Measurements from ENCODE around the gene SERPINI1. TPM values are rescaled to one million over a fixed set of nuclear protein-coding genes. Genes with fewer than 3 reads are reported as not detected.
"Not testable (repeated sequence)": the region's sequence is repeated elsewhere in the genome, so short reads cannot be mapped to it uniquely, and the experiment has no call there.

SERPINI1 gene
- total and polyA plus RNA-seq, 10 donors, result 5.3 to 13.6 (median 9.0) TPM

DNA sequence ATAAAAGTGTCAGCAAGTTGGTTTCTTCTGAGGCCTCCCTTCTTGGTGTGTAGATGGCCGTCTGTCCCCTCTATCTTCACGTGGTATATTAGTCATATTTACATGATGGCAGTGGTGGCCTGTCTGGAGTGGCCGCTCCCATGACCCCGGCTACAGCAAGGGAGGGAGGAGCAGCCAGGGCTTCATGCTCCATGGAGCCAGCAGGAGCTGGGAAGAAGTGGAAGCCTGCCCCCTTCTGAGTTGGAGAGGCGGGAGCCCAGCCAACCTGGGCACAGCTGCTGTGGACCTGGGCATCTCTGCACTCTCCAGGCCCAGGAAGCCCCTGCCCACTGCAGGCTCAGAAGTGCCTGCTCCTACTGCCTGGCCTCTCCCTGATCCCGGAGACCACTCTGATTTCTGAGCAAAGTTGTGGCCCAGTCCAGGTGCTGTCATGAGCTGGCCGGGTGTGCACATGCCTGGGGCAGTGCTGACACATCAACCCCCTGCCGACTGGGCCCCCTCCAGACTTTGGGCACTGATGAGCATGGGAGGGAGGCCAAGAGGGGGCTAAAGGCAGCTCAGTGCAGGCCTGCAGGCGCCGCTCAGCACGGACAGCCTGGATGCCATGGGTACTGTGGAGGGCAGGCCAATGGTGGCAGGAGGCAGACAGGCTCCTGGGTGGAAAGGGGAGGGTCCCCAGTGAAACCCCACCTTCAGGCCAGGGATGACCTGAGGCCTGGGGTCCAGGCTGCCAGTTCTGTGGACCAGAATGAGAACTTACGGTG, 84.8 kb downstream of the SERPINI1 start:
- no peak overlapping the region for H3K4me3 ChIP-seq
- DNase-seq, result no peak

DNA sequence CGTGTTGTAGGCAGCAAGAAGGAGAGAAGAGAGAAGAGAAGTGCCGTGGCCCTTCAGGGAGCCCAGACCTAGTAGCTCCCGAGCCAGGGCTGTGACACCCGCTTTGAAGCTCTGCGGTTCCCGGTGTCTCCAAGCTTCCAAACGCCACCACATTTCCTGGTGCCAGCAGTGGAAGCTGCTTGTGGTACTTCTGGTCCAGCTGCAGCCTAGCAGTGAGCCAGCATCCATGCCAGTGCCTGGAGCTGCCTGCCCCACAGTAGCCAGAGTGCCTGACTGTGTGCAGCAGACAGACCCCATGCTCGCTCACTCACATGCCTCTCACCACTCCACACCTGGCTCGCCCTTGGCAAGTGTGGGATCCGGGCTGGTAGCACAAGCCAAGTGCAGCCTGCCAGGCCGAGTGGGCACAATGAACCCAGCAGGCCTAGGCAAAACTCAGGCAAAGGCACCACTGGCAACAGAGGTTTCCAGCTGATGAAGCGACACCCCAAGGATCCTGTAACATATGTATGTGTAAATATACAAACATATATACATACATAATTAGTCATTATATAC, 85.8 kb downstream of the SERPINI1 start:
- H3K27me3 ChIP-seq (replicated peaks in 1 of 7), result no peaks in the 10 kb centered on the region
- TF ChIP-seq POLR2AphosphoS5 (IDR thresholded peaks at IDR 0.05) (no peak), POLR2A (IDR thresholded peaks at IDR 0.05) (no peak)
- TF ChIP-seq, protein P1, sequence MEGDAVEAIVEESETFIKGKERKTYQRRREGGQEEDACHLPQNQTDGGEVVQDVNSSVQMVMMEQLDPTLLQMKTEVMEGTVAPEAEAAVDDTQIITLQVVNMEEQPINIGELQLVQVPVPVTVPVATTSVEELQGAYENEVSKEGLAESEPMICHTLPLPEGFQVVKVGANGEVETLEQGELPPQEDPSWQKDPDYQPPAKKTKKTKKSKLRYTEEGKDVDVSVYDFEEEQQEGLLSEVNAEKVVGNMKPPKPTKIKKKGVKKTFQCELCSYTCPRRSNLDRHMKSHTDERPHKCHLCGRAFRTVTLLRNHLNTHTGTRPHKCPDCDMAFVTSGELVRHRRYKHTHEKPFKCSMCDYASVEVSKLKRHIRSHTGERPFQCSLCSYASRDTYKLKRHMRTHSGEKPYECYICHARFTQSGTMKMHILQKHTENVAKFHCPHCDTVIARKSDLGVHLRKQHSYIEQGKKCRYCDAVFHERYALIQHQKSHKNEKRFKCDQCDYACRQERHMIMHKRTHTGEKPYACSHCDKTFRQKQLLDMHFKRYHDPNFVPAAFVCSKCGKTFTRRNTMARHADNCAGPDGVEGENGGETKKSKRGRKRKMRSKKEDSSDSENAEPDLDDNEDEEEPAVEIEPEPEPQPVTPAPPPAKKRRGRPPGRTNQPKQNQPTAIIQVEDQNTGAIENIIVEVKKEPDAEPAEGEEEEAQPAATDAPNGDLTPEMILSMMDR (IDR thresholded peaks at IDR 0.05 in 8 of 11, conservative IDR thresholded peaks at IDR 0.05 in 3 of 11), result no peak
- H3K9me3 ChIP-seq, result no peaks in the 10 kb centered on the region
- DNase-seq, result peak; percentile 66
- no peak overlapping the region for H3K27ac ChIP-seq
- intact Hi-C loops (cut with DNase I; ENCODE audit: low total_unique reads), result no loop called here
- no peaks in the 10 kb centered on the region for H3K4me1 ChIP-seq
- H3K4me3 ChIP-seq, result no peak overlapping the region
- H3K36me3 ChIP-seq, result peaks cover 0 to 13% (median 0%) of the 10 kb centered on the region in 6 donors
- 95 to 98% (median 96%) methylated on average over 11 to 12 of the region's 12 CpGs for WGBS, 5 donors

More for the DNA sequence above, 84.8 kb downstream of the SERPINI1 start:
- Histone ChIP-seq H3K27ac (no peak overlapping the region), H3K36me3 (peaks cover 0 to 13% (median 0%) of the 10 kb centered on the region in 6 donors), H3K9me3 (no peaks in the 10 kb centered on the region), H3K27me3 (replicated peaks in 1 of 7) (no peaks in the 10 kb centered on the region), H3K4me1 (no peaks in the 10 kb centered on the region)
- WGBS, 5 donors, result 88 to 99% (median 93%) methylated on average over 10 to 12 of the region's 12 CpGs
- TF ChIP-seq, protein P1 (IDR thresholded peaks at IDR 0.05 in 8 of 11, conservative IDR thresholded peaks at IDR 0.05 in 3 of 11), result no peak
- TF ChIP-seq POLR2AphosphoS5 (IDR thresholded peaks at IDR 0.05) (no peak), POLR2A (IDR thresholded peaks at IDR 0.05) (no peak)
- intact Hi-C loops (cut with DNase I; ENCODE audit: low total_unique reads), result no loop called here

DNA sequence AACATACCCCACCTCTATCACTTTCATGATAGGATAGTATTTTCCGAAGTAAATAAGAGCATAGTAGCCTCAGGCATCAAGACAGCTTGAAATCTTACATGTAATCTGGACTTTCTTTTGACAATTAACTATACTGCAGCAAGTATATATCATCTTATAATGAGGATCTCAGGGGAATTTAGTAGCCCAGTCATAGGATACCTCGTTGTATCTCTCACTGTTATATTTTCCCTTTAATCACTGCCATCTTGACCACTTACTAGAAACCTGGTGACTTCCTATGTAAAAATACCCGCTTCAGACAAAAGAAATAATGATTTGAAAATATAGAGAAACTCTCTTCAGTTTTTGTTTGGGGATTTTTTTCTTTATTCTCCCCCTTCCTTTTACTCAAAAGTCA, 88.2 kb downstream of the SERPINI1 start:
- H3K9me3 ChIP-seq, result no peaks in the 10 kb centered on the region
- intact Hi-C loops (cut with DNase I; ENCODE audit: low total_unique reads), result no loop called here
- no peak for DNase-seq
- H3K4me3 ChIP-seq, result no peak overlapping the region
- 73 to 88% (median 82%) methylated on average over 3 of the region's 3 CpGs for WGBS, 5 donors
- no peaks in the 10 kb centered on the region for H3K27me3 ChIP-seq (replicated peaks in 1 of 7)
- no peak overlapping the region for H3K27ac ChIP-seq
- TF ChIP-seq, protein P1 (IDR thresholded peaks at IDR 0.05 in 8 of 11, conservative IDR thresholded peaks at IDR 0.05 in 3 of 11), result no peak
- TF ChIP-seq POLR2AphosphoS5 (IDR thresholded peaks at IDR 0.05) (no peak), POLR2A (IDR thresholded peaks at IDR 0.05) (no peak)
- H3K4me1 ChIP-seq, result peaks cover 0 to 1% (median 0%) of the 10 kb centered on the region in 6 donors
- H3K36me3 ChIP-seq, result peaks cover 0 to 13% (median 0%) of the 10 kb centered on the region in 6 donors

DNA sequence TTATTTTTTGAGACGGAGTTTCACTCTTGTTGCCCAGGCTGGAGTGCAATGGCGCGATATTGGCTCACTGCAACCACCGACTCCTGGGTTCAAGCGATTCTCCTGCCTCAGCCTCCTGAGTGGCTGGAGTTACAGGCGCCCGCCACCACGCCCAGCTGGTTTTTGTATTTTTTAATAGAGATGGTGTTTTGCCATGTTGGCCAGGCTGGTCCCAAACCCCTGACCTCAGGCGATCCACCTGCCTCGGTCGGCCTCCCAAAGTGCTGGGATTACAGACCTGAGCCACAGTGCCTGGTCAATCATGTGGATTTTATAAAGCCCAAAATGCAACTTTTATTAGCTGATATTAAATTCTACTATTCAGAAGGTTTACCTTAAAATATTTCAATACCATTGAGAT, 92.1 kb downstream of the SERPINI1 start:
- DNase-seq; H3K9me3 ChIP-seq; intact Hi-C loops (cut with DNase I; ENCODE audit: low total_unique reads): not testable (repeated sequence)

More for the DNA sequence above, 92.1 kb downstream of the SERPINI1 start:
- WGBS, 5 donors, result 96 to 98% (median 97%) methylated on average over 11 of the region's 11 CpGs
- not testable (repeated sequence) for H3K4me3 ChIP-seq; H3K36me3 ChIP-seq; H3K27ac ChIP-seq; H3K27me3 ChIP-seq (replicated peaks in 1 of 7)
- peaks cover 0 to 26% (median 5%) of the 10 kb centered on the region in 6 donors for H3K4me1 ChIP-seq

All from spleen (tissue), 11 donors.